K562 (cell line): Measurements from ENCODE around the gene SKAP1. TPM values are rescaled to one million over a fixed set of nuclear protein-coding genes. Genes with fewer than 3 reads are reported as not detected.
A peak's percentile ranks its signal among the peaks of the same experiment; 100 is the strongest.

ENCODE experiments used
- DIDO1 ChIP-seq: fragments of 450-650 bp; IDR thresholded peaks from 2 replicates; pipeline ENCODE4 v1.6.1; 2016; ENCODE audit warnings: low read depth, missing biosample characterization, missing genetic modification characterization
- ELF1 ChIP-seq: fragments of 200-800 bp; sonication (Bioruptor generic); IDR thresholded peaks from 2 replicates; pipeline ENCODE4 v1.6.1; 2016; ENCODE audit warnings: missing genetic modification characterization, missing compliant biosample characterization
- FOXK1 ChIP-seq: sonication (generic); formaldehyde crosslinking; IDR thresholded peaks from 2 replicates; pipeline ENCODE4 v1.8.0; 2022; ENCODE audit warnings: missing genetic modification reagents, mild to moderate bottlenecking, borderline replicate concordance
- KDM1A ChIP-seq, 2 experiments: fragments of 450-650 bp; IDR thresholded peaks; 2 replicates each; pipeline ENCODE4 v1.6.1; 2016; ENCODE audit warnings: mild to moderate bottlenecking in 2 of 2
- MYNN ChIP-seq, 2 experiments: sonication (generic); formaldehyde crosslinking in 1 of 2; IDR thresholded peaks; 2 replicates each; pipeline versions ENCODE4 v1.5.0 to v1.6.1; 2016 to 2020; ENCODE audit warnings: antibody characterized with exemption in 1 of 2, missing genetic modification reagents in 1 of 2
- RFX5 ChIP-seq: IDR thresholded peaks from 2 replicates; pipeline ENCODE4 v1.6.1; 2011; ENCODE audit warnings: low read depth, mild to moderate bottlenecking, improper control_type of control experiment, low read length
- SUPT5H ChIP-seq: fragments of 450-650 bp; IDR thresholded peaks from 2 replicates; pipeline ENCODE4 v1.6.1; 2016
- TEAD1 ChIP-seq, 2 experiments: fragments of 450-650 bp in 1 of 2; sonication (generic) in 1 of 2; formaldehyde crosslinking; IDR thresholded peaks; 2 replicates each; pipeline versions ENCODE4 v1.4.0 to v1.8.0; 2020 to 2022; ENCODE audit warnings: mild to moderate bottlenecking in 2 of 2, missing genetic modification reagents in 1 of 2
- YBX1 ChIP-seq: fragments of 450-650 bp; IDR thresholded peaks from 2 replicates; pipeline ENCODE4 v1.7.1; 2016; ENCODE audit warnings: mild to moderate bottlenecking
- ZC3H8 ChIP-seq: fragments of 450-650 bp; IDR thresholded peaks from 2 replicates; pipeline ENCODE4 v1.6.1; 2017
- ZKSCAN3 ChIP-seq: fragments of 250-450 bp; sonication (Bioruptor Pico); IDR thresholded peaks from 2 replicates; pipeline ENCODE4 v1.4.0; 2020
- ZNF263 ChIP-seq: sonication (generic); formaldehyde crosslinking; IDR thresholded peaks from 2 replicates; pipeline ENCODE4 v1.8.0; 2022; ENCODE audit warnings: mild to moderate bottlenecking, missing genetic modification reagents, borderline replicate concordance
- polyA plus RNA-seq, 8 experiments: library from polyadenylated mRNA; depleted of rRNA in 4 of 8; stranded (reverse) in 5 of 8; unstranded in 3 of 8; fragments of >200 nt; fragmentation: Nextera tagmentation in 2 of 8; fragmentation: Illumina TruSeq in 1 of 8; extraction: Ambion mirVana in 2 of 8; extraction: Trizol in 1 of 8; gene quantifications; 2 replicates each; pipeline versions ENCODE4 v1.2.1 to v1.2.3, GENCODE V29; 2011 to 2014; ENCODE audit warnings: inconsistent platforms in 1 of 8, missing spikeins in 1 of 8
- total RNA-seq, 7 experiments: library from RNA; depleted of rRNA in 6 of 7; stranded (reverse); fragments of >200 nt in 6 of 7; fragmentation: Illumina TruSeq in 2 of 7; extraction: Trizol in 2 of 7; gene quantifications; 2 replicates each; pipeline versions ENCODE4 v1.2.1 to v1.2.3, GENCODE V29; 2011 to 2021; ENCODE audit warnings: low replicate concordance in 1 of 7
- TF ChIP-seq, protein P1 (sequence below): fragments of 450-650 bp; IDR thresholded peaks from 2 replicates; pipeline ENCODE4 v1.6.1; 2016
- TF ChIP-seq, protein P2 (sequence below), 2 experiments: IDR thresholded peaks in 1 of 2; conservative IDR thresholded peaks in 1 of 2; 2 replicates each; pipeline ENCODE4 v1.6.1; 2016; ENCODE audit warnings: low read depth in 2 of 2, mild to moderate bottlenecking in 1 of 2, missing compliant biosample characterization in 1 of 2, missing genetic modification characterization in 1 of 2, moderate library complexity in 1 of 2
- TF ChIP-seq, protein P3 (sequence below): fragments of 250-450 bp; sonication (Bioruptor Pico); IDR thresholded peaks from 2 replicates; pipeline ENCODE4 v1.4.0; 2020; ENCODE audit warnings: mild to moderate bottlenecking, moderate library complexity
- TF ChIP-seq, protein P4 (sequence below), 2 experiments: fragments of 450-650 bp in 1 of 2; sonication (generic) in 1 of 2; formaldehyde crosslinking in 1 of 2; IDR thresholded peaks in 1 of 2; conservative IDR thresholded peaks in 1 of 2; 2 replicates each; pipeline versions ENCODE4 v1.6.1 to v1.8.1; 2016 to 2023; ENCODE audit warnings: mild to moderate bottlenecking in 2 of 2, moderate library complexity in 2 of 2, inconsistent platforms in 1 of 2, missing genetic modification reagents in 1 of 2
- TF ChIP-seq, protein P5 (sequence below): fragments of 250-450 bp; sonication (Bioruptor Pico); IDR thresholded peaks from 2 replicates; pipeline ENCODE4 v1.5.0; 2020; ENCODE audit warnings: mild to moderate bottlenecking, borderline replicate concordance

SKAP1 gene
- total and polyA plus RNA-seq, 9 of the 15 experiments (the other 6 are each of a cell fraction or from before 2014, with no cell fraction given) = 0.06 to 0.80 (median 0.10) TPM; not detected in 4

DNA sequence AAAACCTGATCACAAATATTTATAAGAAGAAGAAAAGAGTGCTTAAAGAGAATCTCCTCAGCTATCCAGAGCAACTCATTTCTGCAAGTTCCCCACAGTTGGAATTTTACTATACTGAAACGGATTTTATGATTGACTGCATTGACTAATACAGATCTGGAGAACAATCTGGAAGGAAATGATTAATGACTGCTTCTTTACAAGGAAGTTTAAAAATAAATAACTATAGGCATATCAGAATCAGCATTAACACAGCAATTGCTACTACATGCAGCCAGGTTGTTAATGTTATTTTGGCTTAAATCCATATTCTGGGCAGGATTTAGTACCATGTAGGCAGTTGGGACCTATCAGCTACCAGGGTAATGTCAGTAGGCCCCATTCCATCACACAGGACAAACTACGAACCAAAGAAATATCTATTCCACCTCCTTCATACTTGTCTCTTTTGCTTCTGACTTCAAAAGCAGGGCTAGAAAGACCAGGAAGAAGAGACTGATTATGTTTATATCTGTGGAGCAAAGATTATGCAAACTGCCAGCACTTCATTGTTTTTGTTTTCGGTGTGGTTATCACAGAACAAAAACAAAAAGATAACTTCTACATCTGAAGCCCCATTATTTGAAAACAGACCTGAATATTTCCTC is 3.9 kb downstream of the SKAP1 start (continued):
- TF ChIP-seq DIDO1 (tag) (no peak), KDM1A (IDR thresholded peaks at IDR 0.05) (no peak), ZC3H8 (no peak), YBX1 (no peak), ZKSCAN3 (CRISPR knock-in tag) (no peak), ZNF263 (CRISPR knock-in tag) (no peak), ELF1 (peak; percentile 31; the same call in 1 of the 2 replicates), FOXK1 (CRISPR knock-in tag) (no peak), RFX5 (no peak), MYNN (IDR thresholded peaks at IDR 0.05) (no peak), MYNN (CRISPR knock-in tag; IDR thresholded peaks at IDR 0.05) (no peak), TEAD1 (CRISPR knock-in tag; IDR thresholded peaks at IDR 0.05) (no peak), SUPT5H (no peak)
- TF ChIP-seq, protein P1, sequence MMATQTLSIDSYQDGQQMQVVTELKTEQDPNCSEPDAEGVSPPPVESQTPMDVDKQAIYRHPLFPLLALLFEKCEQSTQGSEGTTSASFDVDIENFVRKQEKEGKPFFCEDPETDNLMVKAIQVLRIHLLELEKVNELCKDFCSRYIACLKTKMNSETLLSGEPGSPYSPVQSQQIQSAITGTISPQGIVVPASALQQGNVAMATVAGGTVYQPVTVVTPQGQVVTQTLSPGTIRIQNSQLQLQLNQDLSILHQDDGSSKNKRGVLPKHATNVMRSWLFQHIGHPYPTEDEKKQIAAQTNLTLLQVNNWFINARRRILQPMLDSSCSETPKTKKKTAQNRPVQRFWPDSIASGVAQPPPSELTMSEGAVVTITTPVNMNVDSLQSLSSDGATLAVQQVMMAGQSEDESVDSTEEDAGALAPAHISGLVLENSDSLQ = peak; percentile 63
- TF ChIP-seq, protein P2, sequence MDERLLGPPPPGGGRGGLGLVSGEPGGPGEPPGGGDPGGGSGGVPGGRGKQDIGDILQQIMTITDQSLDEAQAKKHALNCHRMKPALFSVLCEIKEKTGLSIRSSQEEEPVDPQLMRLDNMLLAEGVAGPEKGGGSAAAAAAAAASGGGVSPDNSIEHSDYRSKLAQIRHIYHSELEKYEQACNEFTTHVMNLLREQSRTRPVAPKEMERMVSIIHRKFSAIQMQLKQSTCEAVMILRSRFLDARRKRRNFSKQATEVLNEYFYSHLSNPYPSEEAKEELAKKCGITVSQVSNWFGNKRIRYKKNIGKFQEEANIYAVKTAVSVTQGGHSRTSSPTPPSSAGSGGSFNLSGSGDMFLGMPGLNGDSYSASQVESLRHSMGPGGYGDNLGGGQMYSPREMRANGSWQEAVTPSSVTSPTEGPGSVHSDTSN (CRISPR knock-in tag; IDR thresholded peaks at IDR 0.05; ENCODE audit: low read depth) = no peak
- TF ChIP-seq, protein P2 (tag; conservative IDR thresholded peaks at IDR 0.05; ENCODE audit: low read depth) = peak; percentile 55
- TF ChIP-seq, protein P3, sequence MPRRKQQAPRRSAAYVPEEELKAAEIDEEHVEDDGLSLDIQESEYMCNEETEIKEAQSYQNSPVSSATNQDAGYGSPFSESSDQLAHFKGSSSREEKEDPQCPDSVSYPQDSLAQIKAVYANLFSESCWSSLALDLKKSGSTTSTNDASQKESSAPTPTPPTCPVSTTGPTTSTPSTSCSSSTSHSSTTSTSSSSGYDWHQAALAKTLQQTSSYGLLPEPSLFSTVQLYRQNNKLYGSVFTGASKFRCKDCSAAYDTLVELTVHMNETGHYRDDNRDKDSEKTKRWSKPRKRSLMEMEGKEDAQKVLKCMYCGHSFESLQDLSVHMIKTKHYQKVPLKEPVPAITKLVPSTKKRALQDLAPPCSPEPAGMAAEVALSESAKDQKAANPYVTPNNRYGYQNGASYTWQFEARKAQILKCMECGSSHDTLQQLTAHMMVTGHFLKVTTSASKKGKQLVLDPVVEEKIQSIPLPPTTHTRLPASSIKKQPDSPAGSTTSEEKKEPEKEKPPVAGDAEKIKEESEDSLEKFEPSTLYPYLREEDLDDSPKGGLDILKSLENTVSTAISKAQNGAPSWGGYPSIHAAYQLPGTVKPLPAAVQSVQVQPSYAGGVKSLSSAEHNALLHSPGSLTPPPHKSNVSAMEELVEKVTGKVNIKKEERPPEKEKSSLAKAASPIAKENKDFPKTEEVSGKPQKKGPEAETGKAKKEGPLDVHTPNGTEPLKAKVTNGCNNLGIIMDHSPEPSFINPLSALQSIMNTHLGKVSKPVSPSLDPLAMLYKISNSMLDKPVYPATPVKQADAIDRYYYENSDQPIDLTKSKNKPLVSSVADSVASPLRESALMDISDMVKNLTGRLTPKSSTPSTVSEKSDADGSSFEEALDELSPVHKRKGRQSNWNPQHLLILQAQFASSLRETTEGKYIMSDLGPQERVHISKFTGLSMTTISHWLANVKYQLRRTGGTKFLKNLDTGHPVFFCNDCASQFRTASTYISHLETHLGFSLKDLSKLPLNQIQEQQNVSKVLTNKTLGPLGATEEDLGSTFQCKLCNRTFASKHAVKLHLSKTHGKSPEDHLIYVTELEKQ (CRISPR knock-in tag) = no peak
- TF ChIP-seq, protein P4, sequence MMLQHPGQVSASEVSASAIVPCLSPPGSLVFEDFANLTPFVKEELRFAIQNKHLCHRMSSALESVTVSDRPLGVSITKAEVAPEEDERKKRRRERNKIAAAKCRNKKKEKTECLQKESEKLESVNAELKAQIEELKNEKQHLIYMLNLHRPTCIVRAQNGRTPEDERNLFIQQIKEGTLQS (IDR thresholded peaks at IDR 0.05) = no peak
- TF ChIP-seq, protein P4 (CRISPR knock-in tag; conservative IDR thresholded peaks at IDR 0.05) = no peak
- TF ChIP-seq, protein P5, sequence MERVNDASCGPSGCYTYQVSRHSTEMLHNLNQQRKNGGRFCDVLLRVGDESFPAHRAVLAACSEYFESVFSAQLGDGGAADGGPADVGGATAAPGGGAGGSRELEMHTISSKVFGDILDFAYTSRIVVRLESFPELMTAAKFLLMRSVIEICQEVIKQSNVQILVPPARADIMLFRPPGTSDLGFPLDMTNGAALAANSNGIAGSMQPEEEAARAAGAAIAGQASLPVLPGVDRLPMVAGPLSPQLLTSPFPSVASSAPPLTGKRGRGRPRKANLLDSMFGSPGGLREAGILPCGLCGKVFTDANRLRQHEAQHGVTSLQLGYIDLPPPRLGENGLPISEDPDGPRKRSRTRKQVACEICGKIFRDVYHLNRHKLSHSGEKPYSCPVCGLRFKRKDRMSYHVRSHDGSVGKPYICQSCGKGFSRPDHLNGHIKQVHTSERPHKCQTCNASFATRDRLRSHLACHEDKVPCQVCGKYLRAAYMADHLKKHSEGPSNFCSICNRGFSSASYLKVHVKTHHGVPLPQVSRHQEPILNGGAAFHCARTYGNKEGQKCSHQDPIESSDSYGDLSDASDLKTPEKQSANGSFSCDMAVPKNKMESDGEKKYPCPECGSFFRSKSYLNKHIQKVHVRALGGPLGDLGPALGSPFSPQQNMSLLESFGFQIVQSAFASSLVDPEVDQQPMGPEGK (CRISPR knock-in tag) = no peak
